ENCODE results near the gene COX20.

Gene COX20

GRCh38 chr1:244866355-244866754, 30.9 kb downstream of the COX20 start:
- H3K27ac ChIP-seq (ENCODE audit: low read depth, low read length): no peak overlapping the region
- H3K4me2 ChIP-seq (ENCODE audit: low read length): peak overlapping the region; percentile 67
- peaks cover 27% of the 10 kb centered on the region for H3K36me3 ChIP-seq (ENCODE audit: control insufficient read depth, low read length)
- peaks cover 4% of the 10 kb centered on the region; the same call in 1 of the 2 replicates for H3K27me3 ChIP-seq (ENCODE audit: control insufficient read depth, low read length)
- no peak for TF ChIP-seq CTCF (IDR thresholded peaks at IDR 0.05; ENCODE audit: low read depth, low read length, poor library complexity, severe bottlenecking)
- H3F3A ChIP-seq (ENCODE audit: control insufficient read depth, insufficient read depth): peaks cover 13% of the 10 kb centered on the region
- H3K9me3 ChIP-seq (ENCODE audit: control insufficient read depth, insufficient read depth, low read length): no peaks in the 10 kb centered on the region
- peak overlapping the region; percentile 99; the same call in 1 of the 2 replicates for H3K4me3 ChIP-seq (ENCODE audit: low read length)
- H3K4me1 ChIP-seq (ENCODE audit: control insufficient read depth, low read length): peaks cover 27% of the 10 kb centered on the region
- H3K79me2 ChIP-seq (ENCODE audit: control insufficient read depth, low read length): peaks cover 45% of the 10 kb centered on the region
- no peaks in the 10 kb centered on the region for H3K9me2 ChIP-seq (replicated peaks; ENCODE audit: control insufficient read depth, low read length)
- H4K20me1 ChIP-seq (ENCODE audit: control insufficient read depth, insufficient read depth, low read depth, low read length): peaks cover 14% of the 10 kb centered on the region

- Histone ChIP-seq H3F3A (ENCODE audit: control insufficient read depth, insufficient read depth) (no peaks in the 10 kb centered on the region), H3K9me3 (ENCODE audit: control insufficient read depth, insufficient read depth, low read length) (no peaks in the 10 kb centered on the region), H3K4me3 (ENCODE audit: low read length) (no peak overlapping the region), H3K36me3 (ENCODE audit: control insufficient read depth, low read length) (peaks cover 6% of the 10 kb centered on the region), H4K20me1 (ENCODE audit: control insufficient read depth, insufficient read depth, low read depth, low read length) (no peaks in the 10 kb centered on the region), H3K4me1 (ENCODE audit: control insufficient read depth, low read length) (peaks cover 21% of the 10 kb centered on the region), H3K27ac (ENCODE audit: low read depth, low read length) (no peak overlapping the region), H3K27me3 (ENCODE audit: control insufficient read depth, low read length) (no peaks in the 10 kb centered on the region), H3K79me2 (ENCODE audit: control insufficient read depth, low read length) (peaks cover 21% of the 10 kb centered on the region), H3K4me2 (ENCODE audit: low read length) (no peak overlapping the region), H3K9me2 (replicated peaks; ENCODE audit: control insufficient read depth, low read length) (no peaks in the 10 kb centered on the region)
- TF ChIP-seq CTCF (IDR thresholded peaks at IDR 0.05; ENCODE audit: low read depth, low read length, poor library complexity, severe bottlenecking) (no peak), EZH2phosphoT487 (IDR thresholded peaks at IDR 0.05; ENCODE audit: borderline replicate concordance, low read length) (no peak)
Observed at GRCh38 chr1:244868484-244869363, 33.3 kb downstream of the COX20 start.

GRCh38 chr1:244869364-244869827, 33.9 kb downstream of the COX20 start:
- Histone ChIP-seq H3K27me3 (ENCODE audit: control insufficient read depth, low read length) (no peaks in the 10 kb centered on the region), H3K9me2 (replicated peaks; ENCODE audit: control insufficient read depth, low read length) (no peaks in the 10 kb centered on the region), H3K36me3 (ENCODE audit: control insufficient read depth, low read length) (no peaks in the 10 kb centered on the region; the same call in 1 of the 2 replicates), H3K4me2 (ENCODE audit: low read length) (no peak overlapping the region), H3K9me3 (ENCODE audit: control insufficient read depth, insufficient read depth, low read length) (no peaks in the 10 kb centered on the region), H3K79me2 (ENCODE audit: control insufficient read depth, low read length) (peaks cover 14% of the 10 kb centered on the region), H3K4me1 (ENCODE audit: control insufficient read depth, low read length) (peaks cover 21% of the 10 kb centered on the region), H3K27ac (ENCODE audit: low read depth, low read length) (no peak overlapping the region), H3K4me3 (ENCODE audit: low read length) (no peak overlapping the region), H3F3A (ENCODE audit: control insufficient read depth, insufficient read depth) (no peaks in the 10 kb centered on the region), H4K20me1 (ENCODE audit: control insufficient read depth, insufficient read depth, low read depth, low read length) (no peaks in the 10 kb centered on the region)
- TF ChIP-seq EZH2phosphoT487 (IDR thresholded peaks at IDR 0.05; ENCODE audit: borderline replicate concordance, low read length) (no peak), CTCF (IDR thresholded peaks at IDR 0.05; ENCODE audit: low read depth, low read length, poor library complexity, severe bottlenecking) (no peak)
